K562 (cell line): Measurements from ENCODE around the gene TRAP1. TPM values are rescaled to one million over a fixed set of nuclear protein-coding genes. Genes with fewer than 3 reads are reported as not detected.
A peak's percentile ranks its signal among the peaks of the same experiment; 100 is the strongest.

Experiments
- CBFA2T2 ChIP-seq: fragments of 450-650 bp; conservative IDR thresholded peaks from 2 replicates; pipeline ENCODE4 v1.6.1; 2017; ENCODE audit warnings: mild to moderate bottlenecking
- CBFB ChIP-seq: sonication (generic); formaldehyde crosslinking; IDR thresholded peaks from 2 replicates; pipeline ENCODE4 v1.4.0; 2020; ENCODE audit warnings: mild to moderate bottlenecking, missing genetic modification reagents
- FOSL1 ChIP-seq: fragments of 200-800 bp; sonication (Bioruptor generic); conservative IDR thresholded peaks from 2 replicates; pipeline ENCODE4 v1.6.1; 2016; ENCODE audit warnings: missing genetic modification characterization, missing compliant biosample characterization
- HCFC1 ChIP-seq: IDR thresholded peaks from 2 replicates; pipeline ENCODE4 v1.6.1; 2012; ENCODE audit warnings: low read depth, low read length, improper control_type of control experiment
- HDAC6 ChIP-seq: IDR thresholded peaks from 2 replicates; pipeline ENCODE4 v1.6.1; 2012; ENCODE audit warnings: low read depth, mild to moderate bottlenecking, control low read depth, inconsistent platforms, low read length, moderate library complexity
- KDM2B ChIP-seq: fragments of 250-450 bp; sonication (Bioruptor Pico); IDR thresholded peaks from 2 replicates; pipeline ENCODE4 v1.8.0; 2021; ENCODE audit warnings: mild to moderate bottlenecking, moderate library complexity
- MBD2 ChIP-seq: sonication (generic); IDR thresholded peaks from 2 replicates; pipeline ENCODE4 v1.6.1; 2016; ENCODE audit warnings: low read depth, borderline replicate concordance
- MTA1 ChIP-seq: fragments of 450-650 bp; IDR thresholded peaks from 2 replicates; pipeline ENCODE4 v1.6.1; 2017; ENCODE audit warnings: borderline replicate concordance
- PHB2 ChIP-seq: fragments of 450-650 bp; IDR thresholded peaks from 2 replicates; pipeline ENCODE4 v1.6.1; 2017; ENCODE audit warnings: low read depth
- PHTF2 ChIP-seq: fragments of 250-450 bp; sonication (Bioruptor Pico); IDR thresholded peaks from 2 replicates; pipeline ENCODE4 v1.5.0; 2021; ENCODE audit warnings: mild to moderate bottlenecking
- POLR2AphosphoS2 ChIP-seq: IDR thresholded peaks from 2 replicates; pipeline ENCODE4 v1.6.1; 2012; ENCODE audit warnings: low read length, improper control_type of control experiment
- PTRF ChIP-seq: fragments of 450-650 bp; IDR thresholded peaks from 2 replicates; pipeline ENCODE4 v1.6.1; 2016; ENCODE audit warnings: mild to moderate bottlenecking, missing genetic modification characterization, missing compliant biosample characterization
- RAD21 ChIP-seq, 2 experiments: fragments of 250-450 bp in 1 of 2; fragments of 450-650 bp in 1 of 2; sonication (Bioruptor Pico) in 1 of 2; formaldehyde crosslinking in 1 of 2; IDR thresholded peaks in 1 of 2; conservative IDR thresholded peaks in 1 of 2; 2 replicates each; pipeline versions ENCODE4 v1.4.0 to v1.8.0; 2020 to 2022; ENCODE audit warnings: mild to moderate bottlenecking in 2 of 2, moderate library complexity in 1 of 2
- SRSF9 ChIP-seq: fragments of 200-400 bp; formaldehyde crosslinking; IDR thresholded peaks from 2 replicates; pipeline ENCODE4 v1.6.1; 2017; ENCODE audit warnings: low read depth, low read length, borderline replicate concordance
- TAF1 ChIP-seq: IDR thresholded peaks from 2 replicates; pipeline ENCODE4 v1.6.1; 2011; ENCODE audit warnings: mild to moderate bottlenecking, low read length, moderate library complexity; ENCODE audit not compliant: insufficient read depth, control insufficient read depth, severe bottlenecking; ENCODE audit errors: extremely low read depth
- TRIM24 ChIP-seq, 2 experiments: fragments of 450-650 bp; IDR thresholded peaks; 2 replicates each; pipeline ENCODE4 v1.6.1; 2016
- ZFP30 ChIP-seq: fragments of 250-450 bp; sonication (Bioruptor Pico); IDR thresholded peaks from 2 replicates; pipeline ENCODE4 v1.8.0; 2022; ENCODE audit warnings: moderate library complexity, mild to moderate bottlenecking, inconsistent platforms, borderline replicate concordance
- ZNF174 ChIP-seq: fragments of 250-450 bp; sonication (Bioruptor Pico); IDR thresholded peaks from 2 replicates; pipeline ENCODE4 v1.4.0; 2020; ENCODE audit warnings: mild to moderate bottlenecking
- ZNF324 ChIP-seq: fragments of 250-450 bp; sonication (Bioruptor Pico); IDR thresholded peaks from 2 replicates; pipeline ENCODE4 v1.4.0; 2020; ENCODE audit warnings: mild to moderate bottlenecking
- ZNF354B ChIP-seq: fragments of 250-450 bp; sonication (Bioruptor Pico); IDR thresholded peaks from 2 replicates; pipeline ENCODE4 v1.4.0; 2020
- ZNF444 ChIP-seq: fragments of 250-450 bp; sonication (Bioruptor Pico); IDR thresholded peaks from 2 replicates; pipeline ENCODE4 v1.4.0; 2020; ENCODE audit warnings: mild to moderate bottlenecking, moderate library complexity
- ZNF77 ChIP-seq: fragments of 250-450 bp; sonication (Bioruptor Pico); IDR thresholded peaks from 2 replicates; pipeline ENCODE4 v1.5.0; 2020
- polyA plus RNA-seq, 8 experiments: library from polyadenylated mRNA; depleted of rRNA in 4 of 8; stranded (reverse) in 5 of 8; unstranded in 3 of 8; fragments of >200 nt; fragmentation: Nextera tagmentation in 2 of 8; fragmentation: Illumina TruSeq in 1 of 8; extraction: Ambion mirVana in 2 of 8; extraction: Trizol in 1 of 8; gene quantifications; 2 replicates each; pipeline versions ENCODE4 v1.2.1 to v1.2.3, GENCODE V29; 2011 to 2014; ENCODE audit warnings: inconsistent platforms in 1 of 8, missing spikeins in 1 of 8
- total RNA-seq, 7 experiments: library from RNA; depleted of rRNA in 6 of 7; stranded (reverse); fragments of >200 nt in 6 of 7; fragmentation: Illumina TruSeq in 2 of 7; extraction: Trizol in 2 of 7; gene quantifications; 2 replicates each; pipeline versions ENCODE4 v1.2.1 to v1.2.3, GENCODE V29; 2011 to 2021; ENCODE audit warnings: low replicate concordance in 1 of 7
- TF ChIP-seq, protein P1 (sequence below): sonication (generic); formaldehyde crosslinking; IDR thresholded peaks from 2 replicates; pipeline ENCODE4 v1.9.0; 2022; ENCODE audit warnings: mild to moderate bottlenecking, missing genetic modification reagents
- TF ChIP-seq, protein P2 (sequence below): sonication (generic); formaldehyde crosslinking; IDR thresholded peaks from 2 replicates; pipeline ENCODE4 v1.8.0; 2023; ENCODE audit warnings: missing genetic modification reagents, mild to moderate bottlenecking, borderline replicate concordance

TRAP1 gene
- total and polyA plus RNA-seq, 9 of the 15 experiments (the other 6 are each of a cell fraction or from before 2014, with no cell fraction given) = 19.1 to 436 (median 301) TPM

DNA sequence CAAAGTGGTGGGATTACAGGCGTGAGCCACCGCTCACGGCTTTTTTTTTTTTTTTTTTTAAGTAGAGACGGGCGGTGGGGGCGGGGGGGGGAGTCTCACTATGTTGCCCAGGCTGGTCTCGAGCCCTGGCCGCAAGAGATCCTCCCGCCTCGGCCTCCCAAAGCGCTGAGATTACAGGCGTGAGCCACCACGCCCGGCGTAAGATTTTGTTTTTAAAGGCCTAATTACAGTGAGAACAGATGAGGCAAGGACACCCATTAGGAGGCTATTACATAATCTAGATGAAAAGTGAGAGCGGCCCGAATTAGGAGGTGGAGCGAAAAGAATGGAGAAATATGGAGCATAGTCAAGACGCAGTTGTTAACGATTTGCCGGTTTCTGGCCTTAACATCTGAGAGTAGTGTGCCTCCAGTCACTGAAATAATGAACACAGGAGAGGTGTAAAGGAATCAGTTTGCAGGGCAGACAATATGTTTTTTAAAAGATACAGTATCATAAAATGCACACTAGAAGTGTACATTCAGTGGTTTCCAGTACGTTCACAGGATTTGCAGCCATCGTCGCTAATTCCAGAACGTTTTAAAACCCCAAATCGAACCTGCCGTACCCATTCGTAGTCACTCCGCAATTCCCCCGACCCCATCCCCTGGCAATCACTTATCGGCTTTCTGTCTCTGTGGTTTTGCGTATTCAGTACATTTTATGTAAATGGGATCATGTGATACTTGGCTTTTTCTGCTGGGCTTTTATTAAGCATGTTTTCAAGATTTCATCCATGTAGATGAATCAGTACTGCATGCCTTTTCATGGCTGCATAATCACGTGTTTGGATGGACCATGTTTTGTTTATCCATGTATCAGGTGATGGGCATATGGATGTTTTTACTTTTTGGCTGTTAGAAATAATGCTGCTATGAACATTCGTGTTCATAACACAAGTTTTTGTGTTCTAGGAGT is 104.5 kb downstream of the TRAP1 start (continued):
- TF ChIP-seq, protein P1, sequence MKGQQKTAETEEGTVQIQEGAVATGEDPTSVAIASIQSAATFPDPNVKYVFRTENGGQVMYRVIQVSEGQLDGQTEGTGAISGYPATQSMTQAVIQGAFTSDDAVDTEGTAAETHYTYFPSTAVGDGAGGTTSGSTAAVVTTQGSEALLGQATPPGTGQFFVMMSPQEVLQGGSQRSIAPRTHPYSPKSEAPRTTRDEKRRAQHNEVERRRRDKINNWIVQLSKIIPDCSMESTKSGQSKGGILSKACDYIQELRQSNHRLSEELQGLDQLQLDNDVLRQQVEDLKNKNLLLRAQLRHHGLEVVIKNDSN (CRISPR knock-in tag) = peak; percentile 45; the same call in 1 of the 2 replicates
- TF ChIP-seq TAF1 (no peak), PHB2 (0 out of 2 replicates have a peak, but pooled peaks have one; percentile 5), ZNF354B (no peak), ZNF174 (CRISPR knock-in tag) (no peak), ZNF444 (no peak), MBD2 (0 out of 2 replicates have a peak, but pooled peaks have one; percentile 15), POLR2AphosphoS2 (no peak), ZFP30 (CRISPR knock-in tag) (no peak), RAD21 (CRISPR knock-in tag; conservative IDR thresholded peaks at IDR 0.05 in 1 of 2, IDR thresholded peaks at IDR 0.05 in 1 of 2) (no peak), HDAC6 (no peak), KDM2B (no peak), HCFC1 (no peak), PHTF2 (no peak), PTRF (tag) (no peak), CBFB (no peak), FOSL1 (tag) (no peak), MTA1 (no peak), CBFA2T2 (0 out of 2 replicates have a peak, but pooled peaks have one; percentile 11), ZNF77 (CRISPR knock-in tag) (no peak), SRSF9 (no peak), TRIM24 (IDR thresholded peaks at IDR 0.05) (no peak), ZNF324 (CRISPR knock-in tag) (no peak)
- TF ChIP-seq, protein P2, sequence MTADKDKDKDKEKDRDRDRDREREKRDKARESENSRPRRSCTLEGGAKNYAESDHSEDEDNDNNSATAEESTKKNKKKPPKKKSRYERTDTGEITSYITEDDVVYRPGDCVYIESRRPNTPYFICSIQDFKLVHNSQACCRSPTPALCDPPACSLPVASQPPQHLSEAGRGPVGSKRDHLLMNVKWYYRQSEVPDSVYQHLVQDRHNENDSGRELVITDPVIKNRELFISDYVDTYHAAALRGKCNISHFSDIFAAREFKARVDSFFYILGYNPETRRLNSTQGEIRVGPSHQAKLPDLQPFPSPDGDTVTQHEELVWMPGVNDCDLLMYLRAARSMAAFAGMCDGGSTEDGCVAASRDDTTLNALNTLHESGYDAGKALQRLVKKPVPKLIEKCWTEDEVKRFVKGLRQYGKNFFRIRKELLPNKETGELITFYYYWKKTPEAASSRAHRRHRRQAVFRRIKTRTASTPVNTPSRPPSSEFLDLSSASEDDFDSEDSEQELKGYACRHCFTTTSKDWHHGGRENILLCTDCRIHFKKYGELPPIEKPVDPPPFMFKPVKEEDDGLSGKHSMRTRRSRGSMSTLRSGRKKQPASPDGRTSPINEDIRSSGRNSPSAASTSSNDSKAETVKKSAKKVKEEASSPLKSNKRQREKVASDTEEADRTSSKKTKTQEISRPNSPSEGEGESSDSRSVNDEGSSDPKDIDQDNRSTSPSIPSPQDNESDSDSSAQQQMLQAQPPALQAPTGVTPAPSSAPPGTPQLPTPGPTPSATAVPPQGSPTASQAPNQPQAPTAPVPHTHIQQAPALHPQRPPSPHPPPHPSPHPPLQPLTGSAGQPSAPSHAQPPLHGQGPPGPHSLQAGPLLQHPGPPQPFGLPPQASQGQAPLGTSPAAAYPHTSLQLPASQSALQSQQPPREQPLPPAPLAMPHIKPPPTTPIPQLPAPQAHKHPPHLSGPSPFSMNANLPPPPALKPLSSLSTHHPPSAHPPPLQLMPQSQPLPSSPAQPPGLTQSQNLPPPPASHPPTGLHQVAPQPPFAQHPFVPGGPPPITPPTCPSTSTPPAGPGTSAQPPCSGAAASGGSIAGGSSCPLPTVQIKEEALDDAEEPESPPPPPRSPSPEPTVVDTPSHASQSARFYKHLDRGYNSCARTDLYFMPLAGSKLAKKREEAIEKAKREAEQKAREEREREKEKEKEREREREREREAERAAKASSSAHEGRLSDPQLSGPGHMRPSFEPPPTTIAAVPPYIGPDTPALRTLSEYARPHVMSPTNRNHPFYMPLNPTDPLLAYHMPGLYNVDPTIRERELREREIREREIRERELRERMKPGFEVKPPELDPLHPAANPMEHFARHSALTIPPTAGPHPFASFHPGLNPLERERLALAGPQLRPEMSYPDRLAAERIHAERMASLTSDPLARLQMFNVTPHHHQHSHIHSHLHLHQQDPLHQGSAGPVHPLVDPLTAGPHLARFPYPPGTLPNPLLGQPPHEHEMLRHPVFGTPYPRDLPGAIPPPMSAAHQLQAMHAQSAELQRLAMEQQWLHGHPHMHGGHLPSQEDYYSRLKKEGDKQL = no peak
